ENCODE data around the gene SLC29A3. TPM values are rescaled to one million over a fixed set of nuclear protein-coding genes. Genes with fewer than 3 reads are reported as not detected.
"Not testable (repeated sequence)": the region's sequence is repeated elsewhere in the genome, so short reads cannot be mapped to it uniquely, and the experiment has no call there.

SLC29A3 gene
- total RNA-seq, 1 experiment from 2014 or later = 4.4 TPM

- ATAC-seq (peak; percentile 69), DNase-seq (peak; percentile 69)
- TF ChIP-seq EZH2 (IDR thresholded peaks at IDR 0.05; ENCODE audit: low read length, unreplicated experiment) (no peak), EZH2phosphoT487 (IDR thresholded peaks at IDR 0.05; ENCODE audit: borderline replicate concordance, low read length) (no peak)
- TF ChIP-seq, protein P1, sequence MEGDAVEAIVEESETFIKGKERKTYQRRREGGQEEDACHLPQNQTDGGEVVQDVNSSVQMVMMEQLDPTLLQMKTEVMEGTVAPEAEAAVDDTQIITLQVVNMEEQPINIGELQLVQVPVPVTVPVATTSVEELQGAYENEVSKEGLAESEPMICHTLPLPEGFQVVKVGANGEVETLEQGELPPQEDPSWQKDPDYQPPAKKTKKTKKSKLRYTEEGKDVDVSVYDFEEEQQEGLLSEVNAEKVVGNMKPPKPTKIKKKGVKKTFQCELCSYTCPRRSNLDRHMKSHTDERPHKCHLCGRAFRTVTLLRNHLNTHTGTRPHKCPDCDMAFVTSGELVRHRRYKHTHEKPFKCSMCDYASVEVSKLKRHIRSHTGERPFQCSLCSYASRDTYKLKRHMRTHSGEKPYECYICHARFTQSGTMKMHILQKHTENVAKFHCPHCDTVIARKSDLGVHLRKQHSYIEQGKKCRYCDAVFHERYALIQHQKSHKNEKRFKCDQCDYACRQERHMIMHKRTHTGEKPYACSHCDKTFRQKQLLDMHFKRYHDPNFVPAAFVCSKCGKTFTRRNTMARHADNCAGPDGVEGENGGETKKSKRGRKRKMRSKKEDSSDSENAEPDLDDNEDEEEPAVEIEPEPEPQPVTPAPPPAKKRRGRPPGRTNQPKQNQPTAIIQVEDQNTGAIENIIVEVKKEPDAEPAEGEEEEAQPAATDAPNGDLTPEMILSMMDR (conservative IDR thresholded peaks at IDR 0.05; ENCODE audit: low read depth, low read length) = no peak
- no peaks in the 10 kb centered on the region for H3K79me2 ChIP-seq (ENCODE audit: low read length)
- H4K20me1 ChIP-seq (ENCODE audit: low read length) = no peaks in the 10 kb centered on the region
- no peak overlapping the region for H3K27ac ChIP-seq (ENCODE audit: low read length)
- H2AFZ ChIP-seq (ENCODE audit: low read length) = no peak overlapping the region
- no peaks in the 10 kb centered on the region for H3K9me3 ChIP-seq (ENCODE audit: low read length)
- no peaks in the 10 kb centered on the region for H3K9me2 ChIP-seq (replicated peaks; ENCODE audit: low read length)
- no peaks in the 10 kb centered on the region for H3F3A ChIP-seq (ENCODE audit: low read length, unreplicated experiment)
- H3K9ac ChIP-seq (ENCODE audit: low read length) = no peak overlapping the region
- CTCF ChIA-PET = interaction anchor here (0.5 kb wide), 1 partner anchor 47 kb away, joined by 4 read pairs; the partner anchor contains the start of gene SLC29A3
- no peak overlapping the region for H3K4me3 ChIP-seq (ENCODE audit: low read length)
- H3K36me3 ChIP-seq (ENCODE audit: low read depth, low read length) = no peaks in the 10 kb centered on the region
- POLR2A ChIA-PET (ENCODE audit: unreplicated experiment) = no interaction called here
- no TSS peak for BruUV-seq (replicated peaks)
- H3K27me3 ChIP-seq (ENCODE audit: low read length) = no peaks in the 10 kb centered on the region
- H3K4me1 ChIP-seq (ENCODE audit: insufficient read depth, low read length) = peaks cover 6% of the 10 kb centered on the region; the same call in 1 of the 2 replicates
- H3K4me2 ChIP-seq (ENCODE audit: low read length) = no peak overlapping the region
- intact Hi-C loops (cut with micrococcal nuclease) = no loop called here
Observed at GRCh38 chr10:71272056-71272771, 46.8 kb upstream of the SLC29A3 start.

DNA sequence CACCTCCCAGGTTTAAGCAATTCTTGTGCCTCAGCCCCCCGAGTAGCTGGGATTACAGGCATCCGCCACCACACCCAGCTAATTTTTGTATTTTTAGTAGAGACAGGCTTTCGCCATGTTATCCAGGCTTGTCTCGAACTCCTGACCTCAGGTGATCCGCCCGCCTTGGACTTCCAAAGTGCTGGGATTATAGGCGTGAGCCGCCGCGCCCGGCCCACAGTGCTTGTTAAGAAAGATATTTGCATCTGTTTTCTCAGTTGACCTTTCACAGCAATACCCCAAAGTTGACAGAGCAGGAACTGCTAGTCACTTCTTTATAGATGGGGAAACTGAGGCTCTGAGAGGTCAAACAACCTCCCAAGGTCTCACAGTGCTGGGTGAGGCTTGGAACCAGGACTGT lies 46.1 kb upstream of the SLC29A3 start:
- H2AFZ ChIP-seq (ENCODE audit: low read length); H3K9ac ChIP-seq (ENCODE audit: low read length); H3K9me2 ChIP-seq (replicated peaks; ENCODE audit: low read length); H3K4me1 ChIP-seq (ENCODE audit: insufficient read depth, low read length); H4K20me1 ChIP-seq (ENCODE audit: low read length); H3K4me3 ChIP-seq (ENCODE audit: low read length); H3K79me2 ChIP-seq (ENCODE audit: low read length); DNase-seq; POLR2A ChIA-PET (ENCODE audit: unreplicated experiment); CTCF ChIA-PET; H3K4me2 ChIP-seq (ENCODE audit: low read length); H3K27me3 ChIP-seq (ENCODE audit: low read length); BruUV-seq (replicated peaks); intact Hi-C loops (cut with micrococcal nuclease); H3K9me3 ChIP-seq (ENCODE audit: low read length); H3F3A ChIP-seq (ENCODE audit: low read length, unreplicated experiment); H3K36me3 ChIP-seq (ENCODE audit: low read depth, low read length); H3K27ac ChIP-seq (ENCODE audit: low read length); ATAC-seq: not testable (repeated sequence)

- no peak overlapping the region for H3K4me3 ChIP-seq (ENCODE audit: low read length)
- ATAC-seq (no peak), DNase-seq (no peak)
- H3K4me2 ChIP-seq (ENCODE audit: low read length) = no peak overlapping the region
- peaks cover 6% of the 10 kb centered on the region; the same call in 1 of the 2 replicates for H3K4me1 ChIP-seq (ENCODE audit: insufficient read depth, low read length)
- ChIA-PET CTCF (no interaction called here), POLR2A (ENCODE audit: unreplicated experiment) (no interaction called here)
- no TSS peak for BruUV-seq (replicated peaks)
- H3K79me2 ChIP-seq (ENCODE audit: low read length) = no peaks in the 10 kb centered on the region
- no peaks in the 10 kb centered on the region for H3K36me3 ChIP-seq (ENCODE audit: low read depth, low read length)
- no peaks in the 10 kb centered on the region for H3K9me3 ChIP-seq (ENCODE audit: low read length)
- TF ChIP-seq EZH2 (IDR thresholded peaks at IDR 0.05; ENCODE audit: low read length, unreplicated experiment) (no peak), EZH2phosphoT487 (IDR thresholded peaks at IDR 0.05; ENCODE audit: borderline replicate concordance, low read length) (no peak)
- TF ChIP-seq, protein P1 (conservative IDR thresholded peaks at IDR 0.05; ENCODE audit: low read depth, low read length) = no peak
- no peaks in the 10 kb centered on the region for H3K9me2 ChIP-seq (replicated peaks; ENCODE audit: low read length)
- H3K27ac ChIP-seq (ENCODE audit: low read length) = no peak overlapping the region
- intact Hi-C loops (cut with micrococcal nuclease) = no loop called here
- no peaks in the 10 kb centered on the region for H3F3A ChIP-seq (ENCODE audit: low read length, unreplicated experiment)
- no peaks in the 10 kb centered on the region for H3K27me3 ChIP-seq (ENCODE audit: low read length)
- no peaks in the 10 kb centered on the region for H4K20me1 ChIP-seq (ENCODE audit: low read length)
- H2AFZ ChIP-seq (ENCODE audit: low read length) = no peak overlapping the region
- H3K9ac ChIP-seq (ENCODE audit: low read length) = no peak overlapping the region
Observed at GRCh38 chr10:71273506-71273905, 45.6 kb upstream of the SLC29A3 start.
